Adipose tissue (tissue), 3 donors: Measurements from ENCODE around the gene DCD. TPM values are rescaled to one million over a fixed set of nuclear protein-coding genes. Genes with fewer than 3 reads are reported as not detected.
"Not testable (repeated sequence)": the region's sequence is repeated elsewhere in the genome, so short reads cannot be mapped to it uniquely, and the experiment has no call there.

ENCODE experiments used
- H3K27ac ChIP-seq: one replicate; pipeline ENCODE4 v1.5.1; 2013; ENCODE audit warnings: low read depth, low read length
- WGBS, 3 donors: extraction: QIAGEN DNeasy Blood & Tissue Kit; methylation state at CpG; one replicate each; pipeline ENCODE4 v1.1.7; 2013; 5-methylcytosine and 5-hydroxymethylcytosine counted together
- polyA plus RNA-seq, 3 donors: library from polyadenylated mRNA; stranded (reverse); fragments of 200-250 nt; gene quantifications; one replicate each; pipeline ENCODE4 v1.2.3, GENCODE V29; 2013
- donor health status: healthy with polysubstance abuse.
- donor health status: Bipolar disorder and iron deficiency.
- donor health status: healthy.

Gene DCD
- polyA plus RNA-seq, 3 donors, result not detected

- WGBS, 3 donors, result 46 to 57% (median 53%) methylated on average over 19 of the region's 19 CpGs
- H3K27ac ChIP-seq, result no peak overlapping the region
These were observed 10.4 kb upstream of the DCD start for GRCh38 chr12:54658306-54659264.

GRCh38 chr12:54657105-54657607 lies 9.0 kb upstream of the DCD start:
- WGBS, 3 donors, result 75 to 83% (median 78%) methylated on average over 6 of the region's 6 CpGs
- H3K27ac ChIP-seq, result no peak overlapping the region

GRCh38 chr12:54654926-54655325 lies 6.8 kb upstream of the DCD start:
- no peak overlapping the region for H3K27ac ChIP-seq
- 19 to 30% (median 25%) methylated on average over 2 of the region's 2 CpGs for WGBS, 3 donors

GRCh38 chr12:54653025-54653424 lies 4.9 kb upstream of the DCD start:
- H3K27ac ChIP-seq, result no peak overlapping the region
- 62 to 80% (median 74%) methylated on average over 9 of the region's 9 CpGs for WGBS, 3 donors

- no peak overlapping the region for H3K27ac ChIP-seq
- WGBS, 3 donors, result 63 to 80% (median 75%) methylated on average over 5 of the region's 5 CpGs
These were observed 2.7 kb upstream of the DCD start for GRCh38 chr12:54650889-54651288.

GRCh38 chr12:54650409-54650808 lies 2.2 kb upstream of the DCD start:
- no peak overlapping the region for H3K27ac ChIP-seq
- 44 to 70% (median 64%) methylated on average over 4 of the region's 4 CpGs for WGBS, 3 donors

GRCh38 chr12:54649825-54650224 lies 1.7 kb upstream of the DCD start:
- no peak overlapping the region for H3K27ac ChIP-seq
- WGBS, 3 donors, result 50 to 66% (median 50%) methylated on average over 1 of the region's 1 CpG

GRCh38 chr12:54641554-54641953 lies 6.6 kb downstream of the DCD start:
- no peak overlapping the region for H3K27ac ChIP-seq
- whole genome bisulfite sequencing, 3 donors, result 71 to 90% (median 86%) methylated on average over 1 of the region's 1 CpG

- H3K27ac ChIP-seq, result no peak overlapping the region
- 74 to 82% (median 76%) methylated on average over 4 of the region's 4 CpGs for WGBS, 3 donors
These were observed 7.1 kb downstream of the DCD start for GRCh38 chr12:54641089-54641488.

GRCh38 chr12:54639112-54639511 lies 9.1 kb downstream of the DCD start:
- not testable (repeated sequence) for H3K27ac ChIP-seq
- 86 to 97% (median 94%) methylated on average over 2 of the region's 2 CpGs for WGBS, 3 donors

GRCh38 chr12:54634795-54635194 lies 13.4 kb downstream of the DCD start, which contains the start of gene LACRT:
TSS of gene LACRT (minus strand) at chr12:54634895. CDS start at chr12:54634841, 54 bp downstream.
- H3K27ac ChIP-seq, result no peak within 1 kb of the TSS
- 67 to 72% (median 70%) methylated on average over 2 of the region's 2 CpGs for WGBS, 3 donors

- WGBS, 3 donors, result 41 to 60% (median 59%) methylated on average over 8 of the region's 8 CpGs
- H3K27ac ChIP-seq, result no peak overlapping the region
These were observed 16.0 kb downstream of the DCD start for GRCh38 chr12:54631988-54632728.

GRCh38 chr12:54631551-54631950 lies 16.6 kb downstream of the DCD start:
- 56 to 71% (median 63%) methylated on average over 5 of the region's 5 CpGs for WGBS, 3 donors
- H3K27ac ChIP-seq, result no peak overlapping the region

- no peak overlapping the region for H3K27ac ChIP-seq
- WGBS, 3 donors, result 78 to 88% (median 85%) methylated on average over 2 of the region's 2 CpGs
These were observed 18.2 kb downstream of the DCD start for GRCh38 chr12:54629925-54630324.

GRCh38 chr12:54628186-54628846 lies 19.8 kb downstream of the DCD start:
- no peak overlapping the region for H3K27ac ChIP-seq
- 91 to 95% (median 92%) methylated on average over 3 of the region's 3 CpGs for WGBS, 3 donors

- H3K27ac ChIP-seq, result no peak overlapping the region
- 83 to 94% (median 91%) methylated on average over 3 of the region's 3 CpGs for WGBS, 3 donors
These were observed 20.9 kb downstream of the DCD start for GRCh38 chr12:54627304-54627703.

GRCh38 chr12:54625598-54625997 lies 22.6 kb downstream of the DCD start:
- no peak overlapping the region for H3K27ac ChIP-seq

GRCh38 chr12:54624315-54625279 lies 23.6 kb downstream of the DCD start:
- no peak overlapping the region for H3K27ac ChIP-seq
- WGBS, 3 donors, result 40 to 47% (median 44%) methylated on average over 5 of the region's 5 CpGs
